ENCODE results near the gene GARRE1. TPM values are rescaled to one million over a fixed set of nuclear protein-coding genes. Genes with fewer than 3 reads are reported as not detected.

The GARRE1 gene
- total RNA-seq, 4 donors from 2014 or later: 27.6 to 36.6 (median 31.7) TPM

DNA sequence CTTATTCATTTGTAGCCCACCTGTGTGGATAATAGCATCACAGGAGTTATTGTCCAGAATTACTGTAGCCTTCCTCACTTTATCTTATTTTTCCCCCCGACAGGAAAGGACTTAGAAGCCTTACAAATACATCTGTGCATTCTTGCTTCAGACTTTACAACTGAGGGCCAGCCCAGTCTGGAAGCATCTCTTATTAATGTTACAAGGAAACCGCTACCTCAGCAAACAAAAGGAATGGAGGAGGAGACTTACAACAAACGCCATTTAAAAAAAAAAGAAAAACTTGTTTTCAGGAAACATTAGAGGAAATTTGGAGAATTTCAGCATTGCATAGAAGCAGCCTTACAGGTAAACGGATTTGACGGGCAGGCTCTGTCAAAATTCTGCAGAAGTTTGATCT lies 45.2 kb downstream of the GARRE1 start:
- whole genome bisulfite sequencing, 2 donors: 82 to 83% methylated on average over 5 of the region's 5 CpGs
- intact Hi-C loops (cut with DNase I; ENCODE audit: low total_unique reads): no loop called here
- TF ChIP-seq, protein P1, sequence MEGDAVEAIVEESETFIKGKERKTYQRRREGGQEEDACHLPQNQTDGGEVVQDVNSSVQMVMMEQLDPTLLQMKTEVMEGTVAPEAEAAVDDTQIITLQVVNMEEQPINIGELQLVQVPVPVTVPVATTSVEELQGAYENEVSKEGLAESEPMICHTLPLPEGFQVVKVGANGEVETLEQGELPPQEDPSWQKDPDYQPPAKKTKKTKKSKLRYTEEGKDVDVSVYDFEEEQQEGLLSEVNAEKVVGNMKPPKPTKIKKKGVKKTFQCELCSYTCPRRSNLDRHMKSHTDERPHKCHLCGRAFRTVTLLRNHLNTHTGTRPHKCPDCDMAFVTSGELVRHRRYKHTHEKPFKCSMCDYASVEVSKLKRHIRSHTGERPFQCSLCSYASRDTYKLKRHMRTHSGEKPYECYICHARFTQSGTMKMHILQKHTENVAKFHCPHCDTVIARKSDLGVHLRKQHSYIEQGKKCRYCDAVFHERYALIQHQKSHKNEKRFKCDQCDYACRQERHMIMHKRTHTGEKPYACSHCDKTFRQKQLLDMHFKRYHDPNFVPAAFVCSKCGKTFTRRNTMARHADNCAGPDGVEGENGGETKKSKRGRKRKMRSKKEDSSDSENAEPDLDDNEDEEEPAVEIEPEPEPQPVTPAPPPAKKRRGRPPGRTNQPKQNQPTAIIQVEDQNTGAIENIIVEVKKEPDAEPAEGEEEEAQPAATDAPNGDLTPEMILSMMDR (IDR thresholded peaks at IDR 0.05): no peak
- no peak for TF ChIP-seq POLR2A (IDR thresholded peaks at IDR 0.05)
- no peak for DNase-seq (ENCODE audit: low spot score in 2 of 2)
- H3K4me3 ChIP-seq (ENCODE audit: low read depth, poor library complexity, severe bottlenecking): no peak overlapping the region

DNA sequence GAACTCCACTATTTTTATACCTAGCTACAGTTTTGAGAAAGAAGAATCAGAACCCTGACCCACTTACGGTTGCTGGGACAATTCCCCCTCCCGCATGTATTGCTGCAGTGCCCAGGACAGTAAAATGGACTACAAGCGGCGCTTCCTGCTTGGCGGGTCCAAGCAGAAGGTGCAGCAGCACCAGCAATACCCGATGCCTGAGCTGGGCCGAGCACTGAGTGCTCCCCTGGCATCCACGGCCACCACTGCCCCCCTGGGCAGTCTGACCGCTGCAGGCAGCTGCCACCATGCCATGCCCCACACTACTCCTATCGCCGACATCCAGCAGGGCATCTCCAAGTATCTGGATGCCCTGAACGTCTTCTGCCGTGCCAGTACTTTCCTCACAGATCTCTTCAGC lies 46.0 kb downstream of the GARRE1 start:
- 96 to 97% methylated on average over 13 of the region's 13 CpGs for WGBS, 2 donors
- no peak overlapping the region for H3K4me3 ChIP-seq (ENCODE audit: low read depth, poor library complexity, severe bottlenecking)
- intact Hi-C loops (cut with DNase I; ENCODE audit: low total_unique reads): no loop called here
- TF ChIP-seq, protein P1 (IDR thresholded peaks at IDR 0.05): no peak
- no peak for TF ChIP-seq POLR2A (IDR thresholded peaks at IDR 0.05)
- no peak for DNase-seq (ENCODE audit: low spot score in 2 of 2)

DNA sequence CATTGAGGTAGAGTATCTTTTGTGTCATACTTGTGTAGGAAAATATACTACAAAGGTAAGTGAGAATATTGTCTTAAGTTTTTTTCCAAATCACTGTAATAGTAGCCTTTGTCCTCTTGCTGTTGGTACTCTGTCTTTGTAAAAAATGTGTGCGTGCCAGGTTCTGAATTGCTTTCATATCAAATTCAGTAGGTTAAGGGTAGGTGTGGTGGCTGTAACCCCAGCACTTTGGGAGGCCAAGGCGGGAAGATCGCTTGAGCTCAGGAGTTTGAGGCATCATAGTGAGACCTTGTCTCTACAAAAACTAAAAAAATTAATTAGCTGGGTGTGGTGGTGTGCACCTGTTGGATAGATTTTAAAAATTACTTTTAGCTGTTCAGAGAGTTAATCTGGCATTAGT lies 46.6 kb downstream of the GARRE1 start:
- H3K4me3 ChIP-seq (ENCODE audit: low read depth, poor library complexity, severe bottlenecking): no peak overlapping the region
- no peak for DNase-seq (ENCODE audit: low spot score in 2 of 2)
- intact Hi-C loops (cut with DNase I; ENCODE audit: low total_unique reads): no loop called here
- TF ChIP-seq POLR2A (IDR thresholded peaks at IDR 0.05): no peak
- 96 to 97% methylated on average over 3 of the region's 3 CpGs for WGBS, 2 donors

Other genes starting within 250 kb of the GARRE1 start
- gene LSM14A, start 82.0 kb upstream of the GARRE1 start, total RNA-seq: 100 to 1,000 TPM in 3 of 4 donors, 10 to 100 TPM in 1; 90.8 to 163 (median 111) TPM
- gene GPI, start 110.6 kb downstream of the GARRE1 start, total RNA-seq: 100 to 1,000 TPM; 117 to 195 (median 124) TPM
- 10 to 100 TPM in 2 of 4 donors, 1 to 10 TPM in 2; 6.5 to 16.4 (median 12.6) TPM for gene PDCD2L, start 149.8 kb downstream of the GARRE1 start, total RNA-seq
- 100 to 1,000 TPM in 1 of 4 donors, 10 to 100 TPM in 3; 74.8 to 101 (median 86.9) TPM for gene UBA2, start 173.8 kb downstream of the GARRE1 start, total RNA-seq
- 10 to 100 TPM in 2 of 4 donors, 1 to 10 TPM in 2; 3.8 to 16.3 (median 9.7) TPM for gene WTIP, start 227.2 kb downstream of the GARRE1 start, total RNA-seq